Stimulated activated CD8-positive, alpha-beta memory T cell treated with anti-CD3 and anti-CD28 coated beads, Interleukin-15, amount 100 ng/mL, for 24 hours (primary cell): Measurements from ENCODE around the gene C6orf62.
"Not testable (repeated sequence)": the region's sequence is repeated elsewhere in the genome, so short reads cannot be mapped to it uniquely, and the experiment has no call there.

ENCODE experiments used
- DNase-seq: peaks from one replicate; pipeline ENCODE4 v3.0.0-alpha.2; 2020; ENCODE audit warnings: low read depth

The C6orf62 gene

GRCh38 chr6:24667378-24667803 lies 51.6 kb downstream of the C6orf62 start:
- no peak for DNase-seq

GRCh38 chr6:24666641-24667377 lies 52.1 kb downstream of the C6orf62 start, which contains the start of the genes ACOT13 and TDP2:
Gene ACOT13 (plus strand): TSS chr6:24667077. CDS start chr6:24667264, 187 bp downstream.
Gene TDP2 (minus strand): TSS chr6:24666899. CDS start chr6:24666862, 37 bp downstream.
- peak; percentile 87 for DNase-seq

- DNase-seq, result no peak
Observed at GRCh38 chr6:24666097-24666640, 52.8 kb downstream of the C6orf62 start.

- no peak for DNase-seq
Observed at GRCh38 chr6:24664046-24664987, 54.6 kb downstream of the C6orf62 start.

GRCh38 chr6:24663189-24663588 lies 55.8 kb downstream of the C6orf62 start:
- DNase-seq, result no peak

- DNase-seq, result no peak
Observed at GRCh38 chr6:24662236-24662635, 56.7 kb downstream of the C6orf62 start.

- not testable (repeated sequence) for DNase-seq
Observed at GRCh38 chr6:24661759-24662158, 57.2 kb downstream of the C6orf62 start.

- DNase-seq, result no peak
Observed at GRCh38 chr6:24660105-24660504, 58.8 kb downstream of the C6orf62 start.

- no peak for DNase-seq
Observed at GRCh38 chr6:24659561-24659960, 59.4 kb downstream of the C6orf62 start.

GRCh38 chr6:24658573-24659560 lies 60.1 kb downstream of the C6orf62 start:
- no peak for DNase-seq

- DNase-seq, result no peak
Observed at GRCh38 chr6:24655215-24655614, 63.7 kb downstream of the C6orf62 start.
